Lower leg skin (tissue), 3 donors: Measurements from ENCODE around the gene WDR6.

Experiments
- CTCF ChIP-seq, 3 donors: fragments of 450-650 bp; IDR thresholded peaks; one replicate each; pipeline ENCODE4 v1.5.1; 2016; ENCODE audit warnings: antibody characterized with exemption in 3 of 3, mild to moderate bottlenecking in 3 of 3, moderate library complexity in 2 of 3
- POLR2A ChIP-seq, 2 donors: fragments of 450-650 bp; IDR thresholded peaks; one replicate each; pipeline ENCODE4 v1.6.1; 2016 to 2017; ENCODE audit warnings: antibody characterized with exemption in 2 of 2, mild to moderate bottlenecking in 1 of 2, moderate library complexity in 1 of 2

DNA sequence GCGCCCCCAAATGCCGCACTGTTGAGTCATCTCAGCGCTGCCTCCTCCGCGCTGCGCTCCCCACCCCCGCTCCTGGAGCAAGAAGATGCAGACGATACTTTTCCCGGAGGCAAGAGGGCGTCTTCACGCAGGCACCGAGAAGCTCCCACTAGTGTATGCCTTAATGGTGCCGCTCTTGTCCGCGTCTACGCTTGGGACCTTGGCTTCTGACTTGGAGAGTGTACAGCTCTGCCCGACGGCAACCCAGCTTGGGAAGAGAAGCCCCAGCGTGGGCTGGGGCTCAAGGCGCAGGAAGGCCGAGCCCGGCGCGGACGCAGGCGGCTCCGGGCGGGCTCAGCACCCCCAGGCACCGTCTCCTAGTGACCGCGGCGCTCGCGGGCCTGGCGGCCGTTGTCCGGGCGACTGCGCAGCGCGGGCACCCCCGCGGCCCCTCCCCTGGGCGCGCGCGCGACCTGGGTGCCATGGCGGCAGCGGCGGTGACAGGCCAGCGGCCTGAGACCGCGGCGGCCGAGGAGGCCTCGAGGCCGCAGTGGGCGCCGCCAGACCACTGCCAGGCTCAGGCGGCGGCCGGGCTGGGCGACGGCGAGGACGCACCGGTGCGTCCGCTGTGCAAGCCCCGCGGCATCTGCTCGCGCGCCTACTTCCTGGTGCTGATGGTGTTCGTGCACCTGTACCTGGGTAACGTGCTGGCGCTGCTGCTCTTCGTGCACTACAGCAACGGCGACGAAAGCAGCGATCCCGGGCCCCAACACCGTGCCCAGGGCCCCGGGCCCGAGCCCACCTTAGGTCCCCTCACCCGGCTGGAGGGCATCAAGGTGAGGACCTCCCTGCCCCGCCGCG, 17.2 kb upstream of the WDR6 start, which contains the start of gene P4HTM:
- no peak for TF ChIP-seq POLR2A (IDR thresholded peaks at IDR 0.05)
- no peak for TF ChIP-seq CTCF (IDR thresholded peaks at IDR 0.05)
